GM12891 (cell line): ENCODE measurements around the gene SLC11A2.

Experiments used
- DNase-seq: peaks from one replicate; pipeline ENCODE4 v3.0.0; 2011; ENCODE audit warnings: low spot score; ENCODE audit not compliant: insufficient read length
- FAIRE-seq: peaks from 2 replicates; lab custom pipeline; 2011; peaks lifted over from hg19 to GRCh38; lab: Jason Lieb, UNC
- PAX5 ChIP-seq: IDR thresholded peaks from 2 replicates; pipeline ENCODE4 v1.6.1; 2011; ENCODE audit warnings: low read length, moderate library complexity, mild to moderate bottlenecking; ENCODE audit not compliant: insufficient read depth, severe bottlenecking
- POLR2A ChIP-seq: IDR thresholded peaks from 2 replicates; pipeline ENCODE4 v1.6.1; 2011; ENCODE audit warnings: low read depth, low read length, control low read depth
- POLR2AphosphoS5 ChIP-seq: IDR thresholded peaks from 2 replicates; pipeline ENCODE4 v1.6.1; 2011; ENCODE audit warnings: low read depth, low read length, control low read depth
- POU2F2 ChIP-seq: IDR thresholded peaks from 2 replicates; pipeline ENCODE4 v1.6.1; 2011; ENCODE audit warnings: low read depth, mild to moderate bottlenecking, control low read depth, low read length, moderate library complexity
- SPI1 ChIP-seq: IDR thresholded peaks from 2 replicates; pipeline ENCODE4 v1.6.1; 2011; ENCODE audit warnings: low read depth, low read length, control low read depth
- TAF1 ChIP-seq: IDR thresholded peaks from 2 replicates; pipeline ENCODE4 v1.6.1; 2011; ENCODE audit warnings: low read depth, low read length, control low read depth

SLC11A2 gene

DNA sequence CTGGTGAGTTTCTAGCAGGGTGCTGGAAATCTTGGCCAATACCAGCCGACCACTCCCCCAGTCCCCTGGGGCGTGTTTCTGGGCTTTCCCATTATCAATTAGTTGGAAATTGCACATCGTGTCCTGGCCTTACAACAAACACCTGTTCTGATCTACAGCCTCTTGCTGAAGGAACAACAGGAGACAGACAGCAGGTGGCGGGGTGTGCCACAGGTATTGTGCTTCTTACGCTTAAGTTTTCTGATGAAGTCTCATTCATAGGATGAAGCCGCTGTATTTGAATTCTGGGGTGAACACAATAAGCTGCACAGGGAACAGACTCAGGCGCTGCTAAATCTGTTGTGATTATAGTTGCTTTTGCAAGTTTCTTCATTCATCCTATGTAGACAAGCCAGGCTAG lies 73.1 kb downstream of the SLC11A2 start:
- no peak for DNase-seq
- TF ChIP-seq POLR2A (no peak), POU2F2 (no peak), POLR2AphosphoS5 (no peak), PAX5 (no peak), TAF1 (no peak), SPI1 (no peak)
- no peak for FAIRE-seq

DNA sequence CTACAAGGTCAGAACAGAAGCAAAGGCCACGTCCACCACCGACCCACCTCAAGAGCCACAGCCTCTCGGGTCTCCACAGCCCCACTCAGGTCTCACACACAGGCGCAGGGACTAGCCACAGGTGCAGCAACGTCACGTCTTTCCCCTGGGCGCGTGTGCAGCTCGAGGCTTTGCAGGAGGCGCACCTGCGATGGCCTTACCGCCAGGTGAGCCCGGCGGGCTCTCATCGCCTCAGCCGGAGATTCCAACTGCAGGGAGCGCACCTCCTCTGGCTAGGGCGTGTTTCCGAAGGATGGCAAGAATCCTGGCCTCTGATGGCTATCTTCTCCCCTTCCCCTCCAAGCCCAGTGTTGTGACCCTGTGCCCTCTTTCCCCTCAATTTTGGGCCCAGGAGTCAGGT lies 73.7 kb downstream of the SLC11A2 start, which contains the start of gene HIGD1C:
TSS of gene HIGD1C (plus strand) at position 35 of the 400 bp plus-strand sequence. CDS start 1,455 bp downstream, outside the sequence.
- FAIRE-seq: no peak
- no peak for DNase-seq
- no peak for TF ChIP-seq PAX5
- TF ChIP-seq POU2F2: no peak
- TF ChIP-seq TAF1: no peak
- TF ChIP-seq SPI1: no peak
- no peak for TF ChIP-seq POLR2A
- TF ChIP-seq POLR2AphosphoS5: no peak

DNA sequence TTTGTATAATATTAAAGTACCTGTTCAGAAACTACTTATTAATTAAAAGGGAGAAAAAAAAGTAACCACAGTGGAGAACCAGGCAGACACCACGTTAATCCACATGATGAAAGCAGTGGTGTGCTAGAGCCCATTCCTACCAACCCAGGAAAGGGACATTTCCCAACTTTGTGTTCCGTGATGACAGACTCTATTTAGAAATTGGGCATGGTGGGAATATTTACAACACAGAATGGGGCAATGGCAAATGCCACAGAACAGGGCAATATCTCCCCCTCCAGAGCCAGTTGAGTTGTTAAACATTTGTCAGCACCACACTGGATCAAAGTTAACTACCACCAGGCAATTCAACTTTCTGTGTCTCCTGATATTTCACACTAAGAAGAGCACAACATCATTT lies 75.1 kb downstream of the SLC11A2 start:
- DNase-seq (no peak), FAIRE-seq (no peak)
- no peak for TF ChIP-seq TAF1
- TF ChIP-seq POLR2AphosphoS5: no peak
- TF ChIP-seq SPI1: no peak
- TF ChIP-seq POU2F2: no peak
- no peak for TF ChIP-seq POLR2A
- TF ChIP-seq PAX5: no peak

DNA sequence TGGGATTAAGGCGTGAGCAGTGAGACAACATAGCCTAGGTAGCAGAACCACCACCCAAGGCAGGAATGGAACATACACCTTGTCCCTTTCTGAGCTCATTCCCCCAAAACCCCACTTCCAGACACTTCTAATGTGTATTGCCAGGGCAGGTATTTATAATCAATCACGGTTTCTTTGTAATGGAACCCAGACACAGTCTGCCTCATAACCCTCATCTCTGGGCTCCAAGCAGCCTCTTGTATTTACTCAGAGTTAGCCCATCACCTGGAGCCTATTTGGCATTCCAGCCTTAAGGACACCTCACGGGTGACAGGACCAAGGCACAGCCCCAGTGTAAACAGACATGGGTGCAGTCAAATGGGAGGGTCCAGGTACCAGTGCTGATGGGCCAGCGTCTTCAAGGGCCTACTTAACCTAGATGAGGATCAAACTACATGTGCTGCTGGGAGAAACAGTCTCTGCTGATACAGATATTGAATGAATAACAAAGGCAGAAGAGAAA lies 76.3 kb downstream of the SLC11A2 start:
- TF ChIP-seq POU2F2: no peak
- no peak for TF ChIP-seq POLR2A
- TF ChIP-seq SPI1: no peak
- TF ChIP-seq POLR2AphosphoS5: no peak
- no peak for TF ChIP-seq PAX5
- TF ChIP-seq TAF1: no peak
- no peak for DNase-seq
- no peak for FAIRE-seq

DNA sequence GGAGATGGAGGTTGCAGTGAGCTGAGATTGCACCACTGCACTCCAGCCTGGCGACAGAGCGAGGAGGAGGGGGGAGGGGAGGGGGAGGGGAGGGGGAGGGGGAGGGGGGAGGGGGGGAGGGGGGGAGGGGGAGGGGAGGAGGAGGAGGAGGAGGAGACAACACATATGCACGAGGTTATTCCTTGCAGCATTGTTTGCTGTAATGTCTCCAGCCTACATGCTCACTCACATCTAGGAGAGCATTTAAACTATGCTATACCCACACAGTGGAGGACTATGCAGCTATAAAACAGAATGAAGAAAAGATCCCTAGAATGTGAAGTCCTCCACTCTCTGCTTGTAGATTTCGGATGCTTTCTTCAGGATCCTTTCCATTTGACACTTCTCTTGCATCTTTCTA lies 77.4 kb downstream of the SLC11A2 start:
- no peak for FAIRE-seq
- TF ChIP-seq POLR2AphosphoS5 (no peak), POLR2A (no peak), TAF1 (no peak), PAX5 (no peak), SPI1 (no peak), POU2F2 (no peak)
- DNase-seq: no peak

DNA sequence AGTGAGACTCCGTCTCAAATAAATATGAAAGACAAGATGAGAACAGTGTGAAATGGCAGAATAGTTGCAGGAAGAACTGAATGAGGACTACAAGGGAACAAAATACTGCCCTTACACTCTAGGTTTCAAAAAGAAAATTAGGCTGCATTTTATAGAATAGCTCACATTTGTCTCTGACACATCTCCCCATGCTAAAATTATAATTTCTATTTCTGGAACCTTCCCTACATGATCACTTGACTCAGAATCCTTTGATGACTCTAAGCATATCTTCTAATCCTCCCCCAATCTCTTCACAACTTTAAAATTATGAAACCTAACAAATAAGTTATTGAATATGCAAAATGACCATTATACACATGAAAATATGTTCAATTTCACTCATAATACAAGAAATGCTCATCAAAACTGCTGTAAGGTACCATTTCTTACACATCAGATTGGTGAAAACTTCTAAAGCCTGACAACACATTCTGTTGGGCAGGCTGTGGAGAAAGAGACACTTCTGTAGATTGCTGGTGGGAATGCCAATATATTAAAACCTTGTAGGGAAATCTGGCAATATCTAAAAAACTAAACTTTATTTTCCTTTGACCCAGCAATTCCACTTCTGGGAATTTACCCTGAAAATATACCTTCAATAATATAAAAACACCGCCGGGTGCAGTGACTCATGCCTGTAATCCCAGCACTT lies 78.1 kb downstream of the SLC11A2 start:
- DNase-seq: no peak
- FAIRE-seq: no peak
- no peak for TF ChIP-seq TAF1
- TF ChIP-seq POLR2AphosphoS5: no peak
- TF ChIP-seq SPI1: no peak
- no peak for TF ChIP-seq POLR2A
- TF ChIP-seq PAX5: no peak
- TF ChIP-seq POU2F2: no peak

DNA sequence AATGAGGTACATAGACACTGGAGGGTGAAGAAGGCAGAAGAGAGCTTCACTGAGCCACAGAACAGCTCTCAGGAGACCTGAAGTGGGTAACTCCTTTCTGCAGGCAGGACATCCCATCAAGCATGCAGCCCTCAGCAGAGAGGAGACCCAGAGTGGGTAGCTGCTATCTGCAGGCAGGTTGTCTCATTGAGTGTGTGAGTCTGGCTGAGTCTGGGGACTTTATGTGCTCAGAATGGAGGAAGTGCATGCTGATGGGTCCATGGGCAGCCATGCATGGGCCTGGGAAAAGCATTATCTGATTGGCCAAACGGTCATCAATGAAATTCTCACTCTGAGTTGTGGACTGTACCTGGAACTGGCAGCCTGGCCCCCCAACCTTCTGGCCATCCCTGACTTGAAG lies 88.5 kb downstream of the SLC11A2 start:
- FAIRE-seq: no peak
- TF ChIP-seq POLR2AphosphoS5 (no peak), SPI1 (no peak), TAF1 (no peak), POLR2A (no peak), PAX5 (no peak), POU2F2 (no peak)

DNA sequence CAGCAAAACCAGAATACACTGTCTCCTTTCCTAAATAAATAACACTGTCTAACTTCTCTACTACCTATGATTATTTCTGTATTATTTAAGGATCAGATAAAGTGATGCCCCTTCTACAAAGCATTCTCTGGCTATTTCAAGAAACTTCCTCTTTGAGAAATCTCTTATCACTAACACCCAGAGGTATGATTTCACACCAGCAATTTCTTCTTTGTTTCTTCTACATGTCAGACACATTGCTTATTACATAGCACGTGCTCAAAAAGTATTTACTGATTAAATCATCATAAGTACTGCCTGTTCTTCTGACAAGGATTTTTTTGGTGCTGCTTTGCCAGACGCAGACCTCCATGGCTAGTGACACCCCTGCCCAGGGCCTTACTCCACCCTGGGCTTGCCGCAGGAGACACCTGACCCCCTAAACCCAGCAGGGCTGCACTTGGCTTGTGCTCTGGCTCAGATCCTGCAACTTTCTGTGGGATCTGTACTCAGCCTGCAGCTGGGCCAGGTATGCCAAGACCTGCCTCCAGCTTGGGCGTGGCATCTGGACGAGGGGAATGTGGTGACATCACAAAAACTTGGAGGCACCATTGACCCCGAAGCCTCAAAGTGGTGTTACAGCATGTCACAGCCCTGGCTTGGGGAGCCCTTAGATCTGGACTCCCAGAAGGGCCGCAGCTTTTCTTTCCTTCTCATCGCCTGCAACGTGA lies 89.2 kb downstream of the SLC11A2 start:
- no peak for FAIRE-seq

More for the DNA sequence above, 88.5 kb downstream of the SLC11A2 start:
- no peak for DNase-seq

DNA sequence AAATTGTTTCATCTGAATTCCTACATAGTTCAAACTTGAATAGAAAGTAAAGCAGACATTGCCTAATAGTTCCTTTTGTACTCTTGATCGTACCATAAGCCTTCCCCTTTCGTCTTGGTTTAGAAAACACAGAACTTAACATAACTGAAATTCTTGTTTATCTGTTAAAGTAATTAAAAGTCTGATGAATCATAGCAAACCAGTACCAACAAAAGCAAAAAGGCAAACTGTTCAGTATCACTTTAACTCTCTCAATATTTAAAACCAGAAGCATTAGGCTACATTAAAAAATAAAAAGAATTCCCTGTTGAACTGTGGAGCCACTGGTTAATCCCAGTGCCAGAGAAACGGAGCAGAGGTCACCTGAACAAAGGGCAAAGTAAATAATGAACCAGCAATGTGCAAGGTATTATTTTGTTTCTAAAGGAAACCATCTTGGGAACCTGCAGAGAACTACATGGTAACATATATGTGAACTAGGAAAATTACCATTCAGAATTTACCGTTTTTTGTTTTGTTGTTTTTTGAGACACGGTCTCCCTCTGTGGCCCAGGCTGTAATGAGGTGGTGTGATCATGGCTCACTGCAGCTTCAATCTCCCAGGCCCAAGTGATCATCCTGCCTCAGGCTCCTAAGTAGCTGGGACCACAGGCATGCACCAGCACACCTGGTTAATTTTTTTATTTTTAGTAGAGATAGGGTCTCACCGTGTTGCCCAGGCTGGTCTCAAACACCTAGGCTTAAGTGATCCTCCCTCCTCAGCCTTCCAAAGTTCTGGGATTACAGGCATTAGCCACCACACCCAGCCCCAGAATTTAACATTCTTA lies 91.0 kb downstream of the SLC11A2 start:
- TF ChIP-seq POLR2A (no peak), PAX5 (no peak), SPI1 (no peak), POU2F2 (no peak), POLR2AphosphoS5 (no peak), TAF1 (no peak)
- DNase-seq (no peak), FAIRE-seq (no peak)

More for the DNA sequence above, 89.2 kb downstream of the SLC11A2 start:
- no peak for DNase-seq
- no peak for TF ChIP-seq POU2F2
- no peak for TF ChIP-seq POLR2AphosphoS5
- TF ChIP-seq PAX5: no peak
- TF ChIP-seq TAF1: no peak
- no peak for TF ChIP-seq SPI1
- TF ChIP-seq POLR2A: no peak
